GM21717 (cell line): Measurements from ENCODE around the gene EBPL.

Experiments
- ATAC-seq: cut with Tn5 transposase; IDR thresholded peaks from one replicate; pipeline ENCODE4 v1.9.1; 2021; ENCODE audit warnings: mild to moderate bottlenecking, moderate library complexity; ENCODE audit not compliant: unreplicated experiment

Gene EBPL

GRCh38 chr13:49676581-49677298 is 14.5 kb downstream of the EBPL start:
- no peak for ATAC-seq

- ATAC-seq: no peak
These were observed 20.5 kb downstream of the EBPL start for GRCh38 chr13:49670828-49671227.

- no peak for ATAC-seq
These were observed 21.5 kb downstream of the EBPL start for GRCh38 chr13:49669735-49670309.

- ATAC-seq: no peak
These were observed 23.5 kb downstream of the EBPL start for GRCh38 chr13:49667773-49668172.

- ATAC-seq: no peak
These were observed 26.7 kb downstream of the EBPL start for GRCh38 chr13:49664606-49665005.

- no peak for ATAC-seq
These were observed 34.0 kb downstream of the EBPL start for GRCh38 chr13:49657241-49657641.

GRCh38 chr13:49655906-49656305 is 35.4 kb downstream of the EBPL start:
- no peak for ATAC-seq

- no peak for ATAC-seq
These were observed 37.3 kb downstream of the EBPL start for GRCh38 chr13:49654011-49654410.

GRCh38 chr13:49653478-49653877 is 37.8 kb downstream of the EBPL start:
- no peak for ATAC-seq

- no peak for ATAC-seq
These were observed 38.7 kb downstream of the EBPL start for GRCh38 chr13:49652355-49653305.

- ATAC-seq: no peak
These were observed 39.5 kb downstream of the EBPL start for GRCh38 chr13:49651570-49652354.

GRCh38 chr13:49649963-49650312 is 41.3 kb downstream of the EBPL start:
- no peak for ATAC-seq

GRCh38 chr13:49649244-49649962 is 41.9 kb downstream of the EBPL start:
- no peak for ATAC-seq

- no peak for ATAC-seq
These were observed 44.6 kb downstream of the EBPL start for GRCh38 chr13:49646688-49647087.

- no peak for ATAC-seq
These were observed 45.8 kb downstream of the EBPL start for GRCh38 chr13:49645451-49645850.

GRCh38 chr13:49643035-49643646 is 48.1 kb downstream of the EBPL start:
- ATAC-seq: peak; percentile 61

- ATAC-seq: no peak
These were observed 49.4 kb downstream of the EBPL start for GRCh38 chr13:49641801-49642291.

GRCh38 chr13:49638744-49639072 is 52.6 kb downstream of the EBPL start:
- ATAC-seq: no peak

- no peak for ATAC-seq
These were observed 53.1 kb downstream of the EBPL start for GRCh38 chr13:49638030-49638743.
